Placental epithelial cell (primary cell): ENCODE measurements around the gene ASIP. TPM values are rescaled to one million over a fixed set of nuclear protein-coding genes. Genes with fewer than 3 reads are reported as not detected.

Experiments
- total RNA-seq: library from RNA; depleted of rRNA; stranded (reverse); fragments of >200 nt; gene quantifications from 2 replicates; pipeline ENCODE4 v1.2.3, GENCODE V29; 2012

The ASIP gene
- not detected in 2 replicates for total RNA-seq

DNA sequence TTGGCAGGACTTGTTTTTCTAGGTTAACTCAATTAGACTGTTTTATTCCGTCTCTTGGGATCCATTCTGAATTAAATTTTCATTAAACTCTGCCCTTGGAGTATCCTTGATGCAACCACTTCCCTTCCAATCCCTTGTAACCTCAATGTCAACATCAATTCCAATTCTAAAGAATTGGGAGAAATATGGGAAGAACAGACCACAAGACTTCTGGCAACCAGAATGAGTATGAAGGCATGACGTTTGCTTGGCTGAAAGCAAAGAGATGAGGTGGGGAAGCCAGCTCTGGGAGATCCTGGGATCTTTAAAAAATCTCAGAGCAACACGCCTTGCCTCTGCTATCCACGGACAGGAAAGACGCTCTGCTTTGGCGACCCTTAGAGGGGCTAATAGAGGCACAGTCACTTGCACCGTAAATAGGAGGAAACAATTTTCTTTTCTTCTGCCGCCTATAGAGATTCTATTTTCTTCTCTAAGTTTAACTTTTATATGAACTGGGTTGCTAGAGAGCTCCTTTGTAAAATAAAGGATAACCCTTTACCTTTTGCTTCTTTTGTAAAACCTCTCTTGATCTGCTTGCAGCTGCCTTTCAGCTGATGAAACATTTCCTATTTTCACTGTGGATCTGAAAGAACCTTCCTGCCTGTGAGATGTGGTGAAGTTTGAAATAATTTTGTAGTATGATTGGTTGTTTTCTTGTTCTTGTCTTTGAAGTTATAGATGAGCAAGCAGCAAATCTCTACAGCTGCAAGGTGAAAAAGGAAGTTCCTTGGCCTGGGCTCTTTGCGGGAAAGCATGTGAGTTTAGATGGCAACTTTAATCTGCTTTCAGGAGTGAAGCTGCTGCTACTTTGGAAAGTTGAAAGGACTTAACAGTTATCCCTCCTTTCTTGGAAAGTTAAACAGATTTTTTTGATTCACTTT is at the start of gene ASIP:
ASIP (plus strand) TSS at position 731 of the 923 bp plus-strand sequence. CDS start 18,952 bp downstream, outside the sequence.

DNA sequence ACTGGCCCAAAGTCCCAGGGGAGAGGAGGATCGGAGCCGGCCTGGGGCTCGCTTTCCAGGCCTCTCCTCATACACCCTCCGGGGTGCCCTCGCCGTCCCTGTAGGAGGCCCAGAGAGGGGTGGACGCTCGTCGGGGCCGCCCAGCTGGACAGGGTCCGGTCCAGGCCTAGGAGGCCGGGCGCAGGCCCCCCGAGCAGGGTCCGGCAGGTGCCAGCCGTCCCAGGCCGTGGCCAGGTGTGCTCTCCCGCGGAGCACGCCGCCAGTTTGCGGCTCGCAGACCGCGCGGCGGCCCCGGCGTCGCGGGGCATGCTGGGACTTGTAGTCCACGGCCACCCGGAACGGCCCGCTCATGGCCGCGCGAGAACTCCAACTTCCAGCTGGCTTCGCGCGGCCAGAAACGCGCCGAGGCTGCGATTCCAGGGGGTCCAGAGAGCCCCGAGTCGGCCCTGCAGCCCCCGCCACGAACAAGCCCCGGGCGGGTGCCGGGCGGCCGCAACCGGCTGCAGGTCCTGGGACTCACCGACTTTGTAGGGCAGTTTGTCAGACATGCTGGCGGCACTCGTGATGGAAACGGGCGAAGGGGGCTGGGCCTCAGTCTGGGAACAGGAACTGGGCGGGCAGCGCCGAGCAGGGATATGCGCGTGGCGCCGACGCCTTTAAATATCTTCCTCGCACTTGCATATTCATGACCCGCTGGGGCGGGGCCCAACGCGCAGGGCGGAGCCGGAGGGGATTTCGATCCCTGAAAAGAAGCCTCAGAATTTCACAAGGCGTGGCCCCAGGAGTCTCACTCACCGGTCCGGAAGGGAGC is 61.7 kb downstream of the ASIP start, which contains the start of gene AHCY:
AHCY (minus strand) TSS at position 633 of the 811 bp plus-strand sequence; CDS start at position 548, 85 bp downstream.

Other genes with a start within 250 kb of the ASIP start
- gene RALY, start 247.5 kb upstream of the ASIP start, total RNA-seq = 74.2 and 77.9 TPM in 2 replicates
- gene EIF2S2, start 129.2 kb upstream of the ASIP start, total RNA-seq = 49.9 and 55.1 TPM in 2 replicates
- 83.2 and 184 TPM in 2 replicates for gene AHCY, start 61.9 kb downstream of the ASIP start, total RNA-seq
- gene ITCH, start 121.8 kb downstream of the ASIP start, total RNA-seq = 80.4 and 86.4 TPM in 2 replicates